Measurements from ENCODE around the gene SYNDIG1.

The SYNDIG1 gene

DNA sequence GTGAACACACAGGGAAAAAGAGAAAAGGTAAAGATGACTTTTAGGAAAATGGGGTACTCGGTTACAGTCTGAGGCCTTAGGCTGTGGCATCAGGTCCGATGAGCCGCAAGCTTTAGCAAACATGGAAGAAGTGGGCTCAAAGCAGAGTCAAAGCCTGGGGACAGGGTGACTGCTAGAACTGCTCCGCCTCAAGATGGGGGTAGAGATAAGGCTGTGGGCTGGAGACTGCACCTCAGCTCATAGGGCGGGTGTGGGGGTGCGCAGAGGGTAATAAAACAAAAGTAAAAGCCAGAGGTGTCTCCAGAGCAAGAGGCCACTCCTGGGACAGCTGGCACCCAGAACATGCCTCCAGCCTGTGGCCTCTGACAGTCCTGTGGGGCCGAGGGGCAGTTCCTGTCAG lies 21.3 kb upstream of the SYNDIG1 start:
- Histone ChIP-seq H3K36me3 (ENCODE audit: control insufficient read depth, insufficient read depth, low read length) (no peaks in the 10 kb centered on the region), H3K4me3 (ENCODE audit: low read length) (no peak overlapping the region), H3K27ac (ENCODE audit: low read length) (no peak overlapping the region), H3K27me3 (ENCODE audit: control insufficient read depth, insufficient read depth, low read length) (no peaks in the 10 kb centered on the region), H3K4me1 (ENCODE audit: control insufficient read depth, insufficient read depth, low read length) (peaks cover 11% of the 10 kb centered on the region), H3K9me3 (ENCODE audit: control insufficient read depth, insufficient read depth, low read length) (no peaks in the 10 kb centered on the region)
- no CpG with 5 or more reads among the region's 7 CpGs for WGBS (ENCODE audit: insufficient coverage, insufficient read length)
- DNase-seq (ENCODE audit: low read depth, low spot score), result no peak

DNA sequence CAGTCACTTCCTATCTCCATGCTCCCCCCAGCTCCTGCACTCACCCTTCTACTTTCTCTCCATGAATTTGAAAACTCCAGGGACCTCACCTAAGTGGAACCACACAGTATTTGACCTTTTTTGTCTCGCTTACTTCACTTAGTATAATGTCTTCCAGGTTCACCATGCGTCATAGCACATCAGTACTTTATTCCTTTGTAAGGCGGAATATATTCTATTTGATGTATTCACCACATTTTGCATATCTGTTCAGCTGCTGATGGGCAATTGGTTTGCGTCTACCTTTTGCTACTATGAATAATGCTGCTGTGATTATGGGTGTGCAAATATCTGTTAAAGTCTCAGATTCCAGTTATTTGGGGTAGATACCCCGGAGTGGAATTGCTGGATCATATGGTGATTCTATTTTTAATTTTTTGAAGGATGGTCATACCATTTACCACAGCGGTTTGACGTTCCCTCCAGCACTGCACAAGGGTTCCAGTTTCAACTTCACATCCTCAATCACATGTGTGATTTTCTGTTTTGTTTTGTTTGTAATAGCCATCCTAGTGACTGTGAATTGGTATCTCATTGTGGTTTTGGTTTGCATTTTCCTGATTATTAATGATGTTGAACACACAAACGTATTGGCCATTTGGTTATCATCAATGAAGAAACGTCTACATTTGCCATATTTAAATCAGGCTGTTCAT lies 20.3 kb upstream of the SYNDIG1 start:
- no CpG with 5 or more reads among the region's 9 CpGs for WGBS (ENCODE audit: insufficient coverage, insufficient read length)
- no peaks in the 10 kb centered on the region for H3K27me3 ChIP-seq (ENCODE audit: control insufficient read depth, insufficient read depth, low read length)

DNA sequence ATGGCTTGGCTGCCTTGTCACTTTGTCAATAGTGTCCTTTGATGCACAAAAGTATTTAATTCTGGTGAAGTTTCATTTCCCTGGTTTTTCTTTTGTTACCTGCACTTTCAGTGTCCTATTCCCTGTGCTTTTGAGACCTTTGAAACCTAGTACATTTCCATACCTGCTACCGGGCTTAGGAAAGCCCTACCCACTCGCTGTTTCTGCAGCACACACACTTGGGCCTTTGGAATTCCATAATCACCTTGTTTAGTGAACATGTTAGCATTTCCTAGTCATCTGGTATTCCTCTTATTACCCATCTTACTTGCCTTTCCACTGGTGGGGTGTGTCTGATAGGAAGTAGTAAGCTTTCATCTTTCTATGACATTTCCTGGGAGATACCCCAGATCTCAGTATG lies 19.3 kb upstream of the SYNDIG1 start:
- no peaks in the 10 kb centered on the region for H3K9me3 ChIP-seq (ENCODE audit: control insufficient read depth, insufficient read depth, low read length)
- H3K27ac ChIP-seq (ENCODE audit: low read length), result no peak overlapping the region
- DNase-seq (ENCODE audit: low read depth, low spot score), result no peak
- peaks cover 8% of the 10 kb centered on the region for H3K4me1 ChIP-seq (ENCODE audit: control insufficient read depth, insufficient read depth, low read length)
- no peak overlapping the region for H3K4me3 ChIP-seq (ENCODE audit: low read length)
- no peaks in the 10 kb centered on the region for H3K27me3 ChIP-seq (ENCODE audit: control insufficient read depth, insufficient read depth, low read length)
- H3K36me3 ChIP-seq (ENCODE audit: control insufficient read depth, insufficient read depth, low read length), result no peaks in the 10 kb centered on the region
- WGBS (ENCODE audit: insufficient coverage, insufficient read length), result no CpG with 5 or more reads among the region's 2 CpGs

More for the DNA sequence above, 20.3 kb upstream of the SYNDIG1 start:
- H3K9me3 ChIP-seq (ENCODE audit: control insufficient read depth, insufficient read depth, low read length), result no peaks in the 10 kb centered on the region
- DNase-seq (ENCODE audit: low read depth, low spot score), result no peak
- no peak overlapping the region for H3K4me3 ChIP-seq (ENCODE audit: low read length)
- peaks cover 8% of the 10 kb centered on the region for H3K4me1 ChIP-seq (ENCODE audit: control insufficient read depth, insufficient read depth, low read length)
- no peak overlapping the region for H3K27ac ChIP-seq (ENCODE audit: low read length)
- no peaks in the 10 kb centered on the region for H3K36me3 ChIP-seq (ENCODE audit: control insufficient read depth, insufficient read depth, low read length)

GRCh38 chr20:24450624-24451376 lies 18.6 kb upstream of the SYNDIG1 start:
- WGBS (ENCODE audit: insufficient coverage, insufficient read length), result no CpG with 5 or more reads among the region's 11 CpGs
- no peak for DNase-seq (ENCODE audit: low read depth, low spot score)
- Histone ChIP-seq H3K4me1 (ENCODE audit: control insufficient read depth, insufficient read depth, low read length) (peaks cover 3% of the 10 kb centered on the region), H3K27me3 (ENCODE audit: control insufficient read depth, insufficient read depth, low read length) (no peaks in the 10 kb centered on the region), H3K36me3 (ENCODE audit: control insufficient read depth, insufficient read depth, low read length) (no peaks in the 10 kb centered on the region), H3K4me3 (ENCODE audit: low read length) (no peak overlapping the region), H3K27ac (ENCODE audit: low read length) (no peak overlapping the region), H3K9me3 (ENCODE audit: control insufficient read depth, insufficient read depth, low read length) (no peaks in the 10 kb centered on the region)

- no peak overlapping the region for H3K4me3 ChIP-seq (ENCODE audit: low read length)
- DNase-seq (ENCODE audit: low read depth, low spot score), result no peak
- no peaks in the 10 kb centered on the region for H3K9me3 ChIP-seq (ENCODE audit: control insufficient read depth, insufficient read depth, low read length)
- no CpG with 5 or more reads among the region's 3 CpGs for WGBS (ENCODE audit: insufficient coverage, insufficient read length)
- no peaks in the 10 kb centered on the region for H3K36me3 ChIP-seq (ENCODE audit: control insufficient read depth, insufficient read depth, low read length)
- no peak overlapping the region for H3K27ac ChIP-seq (ENCODE audit: low read length)
- H3K4me1 ChIP-seq (ENCODE audit: control insufficient read depth, insufficient read depth, low read length), result peaks cover 2% of the 10 kb centered on the region
- no peaks in the 10 kb centered on the region for H3K27me3 ChIP-seq (ENCODE audit: control insufficient read depth, insufficient read depth, low read length)
Observed at GRCh38 chr20:24451428-24451827, 18.0 kb upstream of the SYNDIG1 start.

DNA sequence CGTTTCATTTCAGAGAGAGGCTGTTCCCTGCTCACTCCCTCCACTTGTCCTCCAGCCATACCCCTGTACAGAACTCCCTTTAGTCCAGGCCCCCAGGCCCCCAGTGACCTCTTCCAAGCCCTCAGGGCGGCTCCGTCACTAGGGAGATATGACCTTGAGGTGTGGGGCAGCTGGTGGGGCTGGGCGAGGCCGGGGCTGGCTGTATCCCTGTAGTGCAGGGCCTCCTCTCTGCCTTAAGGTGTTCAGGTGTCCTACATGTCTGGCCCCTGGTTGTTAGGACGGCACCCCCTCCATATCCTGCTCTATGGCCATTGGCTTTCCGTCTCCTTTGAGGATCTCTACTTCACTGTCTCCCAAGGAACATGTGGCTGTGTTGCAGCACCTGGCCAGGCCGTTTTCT lies 17.4 kb upstream of the SYNDIG1 start:
- no CpG with 5 or more reads among the region's 8 CpGs for WGBS (ENCODE audit: insufficient coverage, insufficient read length)

DNA sequence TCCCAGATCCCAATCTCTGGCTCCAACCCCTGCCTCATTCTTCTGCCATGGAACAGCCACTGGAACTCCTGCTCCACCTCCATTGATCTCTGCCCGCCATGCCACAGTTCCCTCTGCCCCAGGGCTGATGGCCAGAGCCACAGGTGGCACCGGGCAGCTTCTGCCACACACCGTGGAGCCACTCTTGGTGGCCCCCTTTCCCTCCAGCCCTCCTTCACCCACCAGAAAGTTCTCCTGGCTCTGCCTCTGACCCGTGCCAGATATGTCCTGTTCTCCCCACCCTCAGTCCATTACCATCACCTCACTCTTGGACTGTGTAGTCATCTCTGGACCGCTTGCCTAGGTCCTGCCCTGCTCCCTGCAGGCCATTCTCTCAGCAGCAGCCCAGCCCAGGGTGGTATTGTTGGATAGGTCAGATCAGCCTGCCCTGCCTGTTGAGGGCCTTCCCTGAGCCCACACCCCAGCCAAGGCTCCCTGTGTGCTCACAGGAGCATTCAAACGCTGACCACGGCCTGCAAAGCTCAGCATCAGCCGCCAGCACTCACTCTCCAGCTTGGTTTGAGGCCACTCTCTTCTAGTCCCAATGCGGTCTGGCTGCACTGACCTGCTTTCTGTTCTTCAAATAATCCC lies 16.8 kb upstream of the SYNDIG1 start:
- DNase-seq (ENCODE audit: low read depth, low spot score), result no peak
- H3K9me3 ChIP-seq (ENCODE audit: control insufficient read depth, insufficient read depth, low read length), result no peaks in the 10 kb centered on the region
- no peaks in the 10 kb centered on the region for H3K27me3 ChIP-seq (ENCODE audit: control insufficient read depth, insufficient read depth, low read length)
- H3K27ac ChIP-seq (ENCODE audit: low read length), result no peak overlapping the region
- no peaks in the 10 kb centered on the region for H3K36me3 ChIP-seq (ENCODE audit: control insufficient read depth, insufficient read depth, low read length)
- peaks cover 2% of the 10 kb centered on the region for H3K4me1 ChIP-seq (ENCODE audit: control insufficient read depth, insufficient read depth, low read length)
- no peak overlapping the region for H3K4me3 ChIP-seq (ENCODE audit: low read length)
- no CpG with 5 or more reads among the region's 9 CpGs for WGBS (ENCODE audit: insufficient coverage, insufficient read length)

More for the DNA sequence above, 17.4 kb upstream of the SYNDIG1 start:
- Histone ChIP-seq H3K4me3 (ENCODE audit: low read length) (no peak overlapping the region), H3K4me1 (ENCODE audit: control insufficient read depth, insufficient read depth, low read length) (peaks cover 2% of the 10 kb centered on the region), H3K9me3 (ENCODE audit: control insufficient read depth, insufficient read depth, low read length) (no peaks in the 10 kb centered on the region), H3K36me3 (ENCODE audit: control insufficient read depth, insufficient read depth, low read length) (no peaks in the 10 kb centered on the region), H3K27me3 (ENCODE audit: control insufficient read depth, insufficient read depth, low read length) (no peaks in the 10 kb centered on the region), H3K27ac (ENCODE audit: low read length) (no peak overlapping the region)
- no peak for DNase-seq (ENCODE audit: low read depth, low spot score)

DNA sequence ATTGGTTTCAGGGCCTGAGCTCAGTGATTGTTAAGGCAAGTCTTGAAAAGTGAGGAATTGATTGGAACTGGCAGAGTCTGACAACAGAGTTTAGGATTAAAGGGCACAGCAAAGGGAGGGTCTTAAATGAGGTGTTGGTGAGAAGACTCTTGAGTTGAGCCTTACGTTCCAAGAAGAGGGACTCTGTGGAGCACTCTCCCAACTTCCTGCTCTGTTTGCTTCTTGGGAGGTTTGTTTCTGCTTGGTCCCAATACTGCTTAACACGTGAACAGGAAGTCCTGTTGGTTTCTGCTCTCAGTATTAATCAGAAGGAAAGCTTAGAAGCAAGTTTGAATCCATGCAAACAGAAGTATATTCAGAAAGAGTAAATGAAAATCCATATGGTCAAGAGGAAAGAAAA lies 15.6 kb upstream of the SYNDIG1 start:
- H3K27ac ChIP-seq (ENCODE audit: low read length), result no peak overlapping the region
- WGBS (ENCODE audit: insufficient coverage, insufficient read length), result no CpG with 5 or more reads among the region's 2 CpGs

DNA sequence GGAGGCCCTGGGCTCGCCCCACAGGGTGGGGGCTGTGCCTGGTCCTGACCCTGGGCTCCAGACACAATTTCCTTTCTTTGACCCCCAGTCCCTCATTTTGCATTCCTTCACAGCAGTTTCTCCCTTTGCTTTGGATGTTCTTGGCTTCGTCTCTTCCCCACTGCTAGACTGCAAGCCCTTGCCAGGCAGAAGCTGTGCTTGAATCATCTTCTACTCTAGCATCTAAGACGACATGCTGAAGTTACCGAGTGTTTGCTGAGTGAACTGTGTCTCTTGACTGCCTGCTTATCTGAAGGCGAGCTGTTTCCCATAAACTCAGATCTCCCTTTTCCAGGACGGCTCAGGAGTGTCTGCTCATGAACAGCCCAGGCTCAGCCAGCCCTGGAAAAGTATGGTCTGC lies 14.3 kb upstream of the SYNDIG1 start:
- H3K27me3 ChIP-seq (ENCODE audit: control insufficient read depth, insufficient read depth, low read length), result no peaks in the 10 kb centered on the region
- peaks cover 4% of the 10 kb centered on the region for H3K4me1 ChIP-seq (ENCODE audit: control insufficient read depth, insufficient read depth, low read length)
- no peak overlapping the region for H3K4me3 ChIP-seq (ENCODE audit: low read length)
- H3K36me3 ChIP-seq (ENCODE audit: control insufficient read depth, insufficient read depth, low read length), result no peaks in the 10 kb centered on the region; the same call in 1 of the 2 replicates
- no peaks in the 10 kb centered on the region for H3K9me3 ChIP-seq (ENCODE audit: control insufficient read depth, insufficient read depth, low read length)
- no CpG with 5 or more reads among the region's 6 CpGs for WGBS (ENCODE audit: insufficient coverage, insufficient read length)
- H3K27ac ChIP-seq (ENCODE audit: low read length), result no peak overlapping the region
- no peak for DNase-seq (ENCODE audit: low read depth, low spot score)

More for the DNA sequence above, 15.6 kb upstream of the SYNDIG1 start:
- no peak for DNase-seq (ENCODE audit: low read depth, low spot score)
- H3K27me3 ChIP-seq (ENCODE audit: control insufficient read depth, insufficient read depth, low read length), result no peaks in the 10 kb centered on the region
- H3K36me3 ChIP-seq (ENCODE audit: control insufficient read depth, insufficient read depth, low read length), result no peaks in the 10 kb centered on the region
- H3K4me1 ChIP-seq (ENCODE audit: control insufficient read depth, insufficient read depth, low read length), result peaks cover 2% of the 10 kb centered on the region
- H3K4me3 ChIP-seq (ENCODE audit: low read length), result no peak overlapping the region
- no peaks in the 10 kb centered on the region for H3K9me3 ChIP-seq (ENCODE audit: control insufficient read depth, insufficient read depth, low read length)

DNA sequence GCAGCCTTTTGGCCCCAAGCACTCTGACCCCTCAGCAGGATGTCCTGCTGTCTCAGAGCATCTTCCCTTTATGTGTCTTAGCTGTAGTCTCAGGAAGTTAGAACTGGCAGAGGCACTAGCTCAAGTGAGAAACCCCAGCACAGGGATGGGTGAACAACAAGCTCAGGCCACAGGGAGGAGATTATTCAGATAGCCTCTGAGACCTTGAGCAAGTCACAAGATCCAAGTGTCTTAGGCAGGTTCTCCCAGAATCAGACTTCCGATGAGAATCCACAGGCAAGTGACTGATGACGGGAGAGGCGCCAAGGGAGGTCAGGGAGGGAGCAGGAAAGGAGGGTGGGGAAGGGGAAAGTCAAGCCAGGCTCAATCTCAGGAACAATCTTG lies 13.0 kb upstream of the SYNDIG1 start:
- DNase-seq (ENCODE audit: low read depth, low spot score), result no peak
- H3K36me3 ChIP-seq (ENCODE audit: control insufficient read depth, insufficient read depth, low read length), result no peaks in the 10 kb centered on the region; the same call in 1 of the 2 replicates
- no CpG with 5 or more reads among the region's 3 CpGs for WGBS (ENCODE audit: insufficient coverage, insufficient read length)

More for the DNA sequence above, 13.0 kb upstream of the SYNDIG1 start:
- no peak overlapping the region for H3K4me3 ChIP-seq (ENCODE audit: low read length)
- H3K27ac ChIP-seq (ENCODE audit: low read length), result no peak overlapping the region
- no peaks in the 10 kb centered on the region for H3K9me3 ChIP-seq (ENCODE audit: control insufficient read depth, insufficient read depth, low read length)
- peaks cover 4% of the 10 kb centered on the region for H3K4me1 ChIP-seq (ENCODE audit: control insufficient read depth, insufficient read depth, low read length)
- no peaks in the 10 kb centered on the region for H3K27me3 ChIP-seq (ENCODE audit: control insufficient read depth, insufficient read depth, low read length)

All from iPS DF 6.9 (cell line).